Natural killer cell (primary cell): Measurements from ENCODE around the gene ANKRD44. TPM values are rescaled to one million over a fixed set of nuclear protein-coding genes. Genes with fewer than 3 reads are reported as not detected.

Experiments used
- ATAC-seq, 3 donors: fragments of 150-1000 bp in 2 of 3; fragments of 200-7000 bp in 1 of 3; cut with Tn5 transposase; 1 replicate in 1 of 3; 2 replicates in 2 of 3; pipeline ENCODE4 v1.10.0; 2021; ENCODE audit warnings: mild to moderate bottlenecking in 2 of 3, moderate library complexity in 2 of 3
- DNase-seq, 2 donors: peaks; one replicate each; pipeline versions ENCODE4 v3.0.0 to v3.0.0-alpha.2; 2013 to 2021; ENCODE audit warnings: mixed read lengths in 1 of 2
- H3K27ac ChIP-seq: one replicate; pipeline ENCODE4 v1.5.1; 2013; ENCODE audit warnings: mild to moderate bottlenecking, low read length
- H3K27me3 ChIP-seq: one replicate; pipeline ENCODE4 v1.6.1; 2013; ENCODE audit warnings: low read length; ENCODE audit not compliant: control insufficient read depth, insufficient read depth
- H3K36me3 ChIP-seq: one replicate; pipeline ENCODE4 v1.6.1; 2013; ENCODE audit warnings: low read length; ENCODE audit not compliant: control insufficient read depth, insufficient read depth
- H3K4me1 ChIP-seq: one replicate; pipeline ENCODE4 v1.6.1; 2013; ENCODE audit warnings: low read length; ENCODE audit not compliant: control insufficient read depth, insufficient read depth
- H3K4me3 ChIP-seq: one replicate; pipeline ENCODE4 v1.5.1; 2013; ENCODE audit warnings: low read length
- H3K9me3 ChIP-seq: one replicate; pipeline ENCODE4 v1.6.1; 2013; ENCODE audit warnings: low read length; ENCODE audit not compliant: control insufficient read depth, insufficient read depth
- H3K27ac Mint-ChIP-seq, 2 donors: one replicate each; pipeline ENCODE4 v1.8.0; 2022; ENCODE audit warnings: mild to moderate bottlenecking in 2 of 2, mixed read lengths in 2 of 2, moderate library complexity in 1 of 2
- H3K27me3 Mint-ChIP-seq, 2 donors: one replicate each; pipeline ENCODE4 v1.8.0; 2022; ENCODE audit warnings: low read depth in 2 of 2, mixed read lengths in 2 of 2
- H3K36me3 Mint-ChIP-seq: one replicate; pipeline ENCODE4 v1.8.0; 2022; ENCODE audit warnings: mixed read lengths
- H3K4me1 Mint-ChIP-seq, 2 donors: one replicate each; pipeline ENCODE4 v1.8.0; 2022; ENCODE audit warnings: mixed read lengths in 2 of 2
- H3K4me3 Mint-ChIP-seq: one replicate; pipeline ENCODE4 v1.8.0; 2022; ENCODE audit warnings: mild to moderate bottlenecking, moderate library complexity, mixed read lengths
- H3K9me3 Mint-ChIP-seq, 2 donors: one replicate each; pipeline ENCODE4 v1.8.0; 2022; ENCODE audit warnings: mixed read lengths in 2 of 2
- WGBS: methylation state at CpG from one replicate; pipeline ENCODE4 v1.1.7; 2013; ENCODE audit warnings: missing lambda C conversion rate; ENCODE audit not compliant: insufficient coverage; 5-methylcytosine and 5-hydroxymethylcytosine counted together
- intact Hi-C: fragments of 100-400 bp; cut with micrococcal nuclease; formaldehyde crosslinking; loops from one replicate; pipeline ENCODE4 v1.14.2; 2022
- total RNA-seq, 4 donors: library from RNA; stranded (reverse); fragments of 120-200 nt in 1 of 4; gene quantifications; one replicate each; pipeline versions ENCODE4 v1.2.3 to v1.2.4, GENCODE V29; 2013 to 2022
- TF ChIP-seq, protein P1 (sequence below): fragments of 200-600 bp; IDR thresholded peaks from one replicate; pipeline ENCODE4 v1.8.0; 2022; ENCODE audit warnings: antibody characterized with exemption

The ANKRD44 gene
- total RNA-seq, 3 donors from 2014 or later (not counting 1 experiment from before 2014, with no cell fraction given), result 252 to 376 (median 311) TPM

DNA sequence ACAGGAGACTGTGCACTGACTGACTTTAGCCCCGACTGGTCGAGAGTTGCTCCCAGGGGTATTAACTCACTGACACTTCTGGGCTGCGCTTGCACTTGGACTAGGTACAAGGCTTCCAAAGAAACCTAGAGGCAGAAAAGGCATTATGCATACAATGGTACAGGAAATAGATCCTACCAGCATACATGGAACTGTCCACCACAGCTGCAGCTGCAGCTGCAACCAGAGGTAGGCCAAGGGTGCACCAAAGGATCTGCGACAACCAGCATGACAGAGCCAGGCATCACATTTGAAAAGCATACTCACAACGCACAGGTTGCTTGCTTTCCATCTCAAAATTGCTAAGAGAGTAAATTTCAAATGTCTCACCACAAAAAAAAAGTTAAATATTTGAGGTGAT lies 361.5 kb downstream of the ANKRD44 start:
- H3K27ac ChIP-seq, result no peak overlapping the region
- H3K9me3 ChIP-seq, result no peaks in the 10 kb centered on the region
- no peak overlapping the region for H3K4me3 ChIP-seq
- no peaks in the 10 kb centered on the region for H3K4me1 ChIP-seq
- ATAC-seq (no peak), DNase-seq (no peak)
- TF ChIP-seq, protein P1, sequence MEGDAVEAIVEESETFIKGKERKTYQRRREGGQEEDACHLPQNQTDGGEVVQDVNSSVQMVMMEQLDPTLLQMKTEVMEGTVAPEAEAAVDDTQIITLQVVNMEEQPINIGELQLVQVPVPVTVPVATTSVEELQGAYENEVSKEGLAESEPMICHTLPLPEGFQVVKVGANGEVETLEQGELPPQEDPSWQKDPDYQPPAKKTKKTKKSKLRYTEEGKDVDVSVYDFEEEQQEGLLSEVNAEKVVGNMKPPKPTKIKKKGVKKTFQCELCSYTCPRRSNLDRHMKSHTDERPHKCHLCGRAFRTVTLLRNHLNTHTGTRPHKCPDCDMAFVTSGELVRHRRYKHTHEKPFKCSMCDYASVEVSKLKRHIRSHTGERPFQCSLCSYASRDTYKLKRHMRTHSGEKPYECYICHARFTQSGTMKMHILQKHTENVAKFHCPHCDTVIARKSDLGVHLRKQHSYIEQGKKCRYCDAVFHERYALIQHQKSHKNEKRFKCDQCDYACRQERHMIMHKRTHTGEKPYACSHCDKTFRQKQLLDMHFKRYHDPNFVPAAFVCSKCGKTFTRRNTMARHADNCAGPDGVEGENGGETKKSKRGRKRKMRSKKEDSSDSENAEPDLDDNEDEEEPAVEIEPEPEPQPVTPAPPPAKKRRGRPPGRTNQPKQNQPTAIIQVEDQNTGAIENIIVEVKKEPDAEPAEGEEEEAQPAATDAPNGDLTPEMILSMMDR, result no peak
- H3K4me1 Mint-ChIP-seq, result no peaks in the 10 kb centered on the region
- H3K27me3 Mint-ChIP-seq, result peaks cover 0 to 4% of the 10 kb centered on the region in 2 donors
- H3K27me3 ChIP-seq, result no peaks in the 10 kb centered on the region
- no peaks in the 10 kb centered on the region for H3K36me3 Mint-ChIP-seq
- H3K27ac Mint-ChIP-seq, result no peak overlapping the region
- H3K36me3 ChIP-seq, result no peaks in the 10 kb centered on the region
- 85% methylated on average over 5 of the region's 5 CpGs for WGBS
- no peak overlapping the region for H3K4me3 Mint-ChIP-seq
- no peaks in the 10 kb centered on the region for H3K9me3 Mint-ChIP-seq
- intact Hi-C loops, result no loop called here

DNA sequence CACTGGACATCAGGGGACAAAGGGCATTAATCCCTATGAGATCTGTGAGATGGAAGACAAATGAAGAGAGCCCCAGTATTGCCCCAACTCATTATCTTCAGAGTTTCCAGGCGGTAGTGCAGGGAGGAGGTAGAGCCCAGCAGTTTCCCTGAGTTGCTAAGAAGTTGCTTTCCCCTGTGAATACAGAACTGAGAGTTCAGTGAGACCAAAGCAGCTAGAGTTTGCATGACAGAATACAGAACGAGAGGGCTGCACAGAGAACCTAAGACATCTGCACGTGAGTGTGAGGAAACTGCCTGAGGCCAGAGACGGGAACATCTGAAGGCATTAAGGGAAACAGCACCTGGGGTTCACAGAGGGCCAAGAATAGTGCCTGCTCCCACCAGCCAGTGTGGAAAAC lies 366.0 kb downstream of the ANKRD44 start:
- ATAC-seq, result no peak
- H3K4me1 Mint-ChIP-seq, result no peaks in the 10 kb centered on the region
- H3K27me3 Mint-ChIP-seq, result peaks cover 0 to 7% of the 10 kb centered on the region in 2 donors
- no peaks in the 10 kb centered on the region for H3K27me3 ChIP-seq
- no peak for DNase-seq
- intact Hi-C loops, result no loop called here
- 75% methylated on average over 4 of the region's 4 CpGs for WGBS
- no peaks in the 10 kb centered on the region for H3K9me3 ChIP-seq
- no peaks in the 10 kb centered on the region for H3K9me3 Mint-ChIP-seq
- no peak overlapping the region for H3K27ac Mint-ChIP-seq
- no peaks in the 10 kb centered on the region for H3K36me3 ChIP-seq
- no peaks in the 10 kb centered on the region for H3K36me3 Mint-ChIP-seq
- H3K4me3 ChIP-seq, result no peak overlapping the region
- no peak overlapping the region for H3K4me3 Mint-ChIP-seq
- TF ChIP-seq, protein P1, result no peak
- no peak overlapping the region for H3K27ac ChIP-seq
- H3K4me1 ChIP-seq, result no peaks in the 10 kb centered on the region

DNA sequence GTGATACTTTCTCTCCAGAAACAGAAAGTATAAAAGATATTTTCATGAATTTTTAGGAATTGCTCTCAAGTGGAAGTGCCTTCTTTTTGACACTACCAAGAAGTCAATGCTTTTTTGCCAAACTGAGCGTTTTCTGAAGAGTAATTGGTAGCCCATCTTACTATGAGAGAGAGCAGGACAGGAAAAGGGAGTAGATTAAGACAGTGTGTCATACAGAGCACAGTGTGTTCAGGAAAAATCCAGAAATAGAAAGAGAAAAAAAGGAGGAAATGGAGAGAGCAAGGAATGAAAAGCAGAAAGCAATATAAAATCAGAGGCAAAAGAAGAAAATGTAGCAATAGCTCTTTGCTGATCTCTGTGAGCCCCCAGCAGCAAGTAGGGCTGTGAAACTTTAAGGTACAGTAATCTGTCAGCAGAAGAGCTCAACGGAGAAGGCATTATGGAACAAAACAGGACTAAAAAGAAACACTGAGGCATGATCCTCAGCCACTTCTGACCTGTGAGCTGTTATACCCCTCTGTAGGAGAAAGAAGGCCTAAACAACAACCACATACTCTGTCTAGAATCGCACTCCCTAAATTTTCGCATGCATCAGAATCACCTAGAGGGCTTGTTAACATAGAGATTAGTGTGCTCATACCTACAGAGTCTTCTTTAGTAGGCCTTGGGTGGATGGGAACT lies 369.0 kb downstream of the ANKRD44 start:
- H3K4me1 ChIP-seq, result no peaks in the 10 kb centered on the region
- WGBS, result 96% methylated on average over 4 of the region's 4 CpGs
- Mint-ChIP-seq H3K4me1 (no peaks in the 10 kb centered on the region), H3K27ac (no peak overlapping the region), H3K9me3 (no peaks in the 10 kb centered on the region), H3K36me3 (no peaks in the 10 kb centered on the region), H3K4me3 (no peak overlapping the region), H3K27me3 (peaks cover 0 to 7% of the 10 kb centered on the region in 2 donors)
- H3K36me3 ChIP-seq, result no peaks in the 10 kb centered on the region
- DNase-seq, result no peak
- TF ChIP-seq, protein P1, result no peak
- H3K4me3 ChIP-seq, result no peak overlapping the region
- no peaks in the 10 kb centered on the region for H3K27me3 ChIP-seq
- H3K9me3 ChIP-seq, result no peaks in the 10 kb centered on the region
- ATAC-seq, result no peak
- intact Hi-C loops, result no loop called here
- no peak overlapping the region for H3K27ac ChIP-seq

DNA sequence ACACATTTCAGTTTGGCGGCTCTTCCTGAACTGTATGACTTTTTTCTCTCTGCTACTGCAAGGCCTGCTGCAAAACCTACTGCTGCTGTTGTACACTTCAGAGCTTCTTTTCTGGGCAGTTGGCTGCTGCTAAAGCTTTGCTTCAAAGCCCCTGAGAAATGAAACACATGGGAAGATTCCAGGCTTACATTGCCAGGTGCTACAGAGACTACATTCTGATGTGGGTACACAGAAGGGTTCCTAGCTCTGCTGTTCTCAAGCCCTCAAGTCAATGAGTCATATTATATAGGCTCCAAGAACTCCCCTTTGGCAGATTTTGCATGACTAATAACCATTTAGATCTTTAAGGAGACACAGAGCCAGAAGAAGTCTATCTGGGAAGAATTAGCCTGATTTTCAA lies 371.2 kb downstream of the ANKRD44 start:
- intact Hi-C loops, result no loop called here
- 100% methylated on average over 1 of the region's 1 CpG for WGBS
- Mint-ChIP-seq H3K4me1 (no peaks in the 10 kb centered on the region), H3K9me3 (no peaks in the 10 kb centered on the region), H3K4me3 (no peak overlapping the region), H3K27ac (no peak overlapping the region), H3K27me3 (peaks cover 0 to 7% of the 10 kb centered on the region in 2 donors), H3K36me3 (no peaks in the 10 kb centered on the region)
- Histone ChIP-seq H3K36me3 (no peaks in the 10 kb centered on the region), H3K9me3 (no peaks in the 10 kb centered on the region), H3K4me1 (no peaks in the 10 kb centered on the region), H3K27me3 (no peaks in the 10 kb centered on the region), H3K4me3 (no peak overlapping the region), H3K27ac (no peak overlapping the region)
- ATAC-seq, result no peak
- no peak for DNase-seq
- TF ChIP-seq, protein P1, result no peak
